SK-N-SH (cell line): ENCODE results near the gene RFC4. TPM values are rescaled to one million over a fixed set of nuclear protein-coding genes. Genes with fewer than 3 reads are reported as not detected.

Source experiments
- CTCF ChIA-PET: fragments of 300-600, 350-600 bp; formaldehyde crosslinking; extraction: SDS; loops from one replicate; lab custom pipeline; 2021; lab: Yijun Ruan, JAX
- POLR2A ChIA-PET: fragments of 350-600 bp; sonication (Branson Sonifier 250); formaldehyde crosslinking; extraction: SDS; loops from one replicate; lab custom pipeline; 2020; ENCODE audit warnings: antibody characterized with exemption, inconsistent platforms; lab: Yijun Ruan, JAX
- DNase-seq: peaks from one replicate; pipeline ENCODE4 v3.0.0; 2012
- H2AFZ ChIP-seq: fragments of 200-600 bp; sonication (generic); 2 replicates; pipeline ENCODE4 v1.8.1; 2016; ENCODE audit warnings: antibody characterized with exemption, mild to moderate bottlenecking, low read depth
- H3F3A ChIP-seq: fragments of 200-600 bp; sonication (generic); replicated peaks from 2 replicates; pipeline ENCODE3; 2016; ENCODE audit warnings: antibody characterized with exemption, mild to moderate bottlenecking; ENCODE audit not compliant: insufficient read depth
- H3K27ac ChIP-seq, 2 experiments: fragments of 200-500 bp in 1 of 2; fragments of 200-600 bp in 1 of 2; sonication (Bioruptor generic) in 1 of 2; sonication (generic), shearing (Covaris generic) in 1 of 2; 2 replicates each; pipeline versions ENCODE4 v1.5.1 to v1.6.1; 2014 to 2016; ENCODE audit warnings: low read depth in 2 of 2, inconsistent platforms in 1 of 2, low read length in 1 of 2, mild to moderate bottlenecking in 1 of 2, mixed read lengths in 1 of 2
- H3K27me3 ChIP-seq: fragments of 200-600 bp; sonication (generic), shearing (Covaris generic); 2 replicates; pipeline ENCODE4 v1.6.1; 2016; ENCODE audit warnings: mixed run types; ENCODE audit not compliant: insufficient read depth
- H3K36me3 ChIP-seq, 2 experiments: fragments of 200-500 bp in 1 of 2; fragments of 200-600 bp in 1 of 2; sonication (Bioruptor generic) in 1 of 2; sonication (generic) in 1 of 2; replicated peaks in 1 of 2; 2 replicates each; pipeline versions ENCODE3 to v1.5.1; 2014 to 2016; ENCODE audit warnings: low read length in 1 of 2, mild to moderate bottlenecking in 1 of 2; ENCODE audit not compliant: insufficient read depth in 2 of 2, control insufficient read depth in 1 of 2
- H3K4me1 ChIP-seq, 2 experiments: fragments of 200-500 bp in 1 of 2; fragments of 200-600 bp in 1 of 2; sonication (Bioruptor generic) in 1 of 2; sonication (generic), shearing (Covaris generic) in 1 of 2; 2 replicates each; pipeline versions ENCODE4 v1.5.1 to v1.6.1; 2014 to 2016; ENCODE audit warnings: low read depth in 1 of 2, low read length in 1 of 2, mixed run types in 1 of 2; ENCODE audit not compliant: insufficient read depth in 2 of 2, control insufficient read depth in 1 of 2
- H3K4me2 ChIP-seq: fragments of 200-600 bp; sonication (generic), shearing (Covaris generic); 2 replicates; pipeline ENCODE4 v1.6.1; 2017; ENCODE audit warnings: mixed run types
- H3K4me3 ChIP-seq, 2 experiments: fragments of 200-500 bp in 1 of 2; fragments of 200-600 bp in 1 of 2; sonication (Bioruptor generic) in 1 of 2; sonication (generic), shearing (Covaris generic) in 1 of 2; 2 replicates each; pipeline versions ENCODE4 v1.5.1 to v1.8.1; 2014 to 2016; ENCODE audit warnings: low read depth in 2 of 2, inconsistent platforms in 1 of 2, low read length in 1 of 2, mild to moderate bottlenecking in 1 of 2, mixed read lengths in 1 of 2, moderate library complexity in 1 of 2
- H3K79me2 ChIP-seq: fragments of 200-600 bp; sonication (generic); 2 replicates; pipeline ENCODE4 v1.8.1; 2017; ENCODE audit warnings: mild to moderate bottlenecking; ENCODE audit not compliant: insufficient read depth
- H3K9ac ChIP-seq: fragments of 200-600 bp; sonication (generic); 2 replicates; pipeline ENCODE4 v1.6.1; 2017; ENCODE audit warnings: mixed run types
- H3K9me2 ChIP-seq: fragments of 200-600 bp; sonication (generic); 2 replicates; pipeline ENCODE4 v1.6.1; 2017; ENCODE audit warnings: mixed run types
- H3K9me3 ChIP-seq: fragments of 200-600 bp; sonication (generic); 2 replicates; pipeline ENCODE4 v1.6.1; 2017; ENCODE audit warnings: mixed run types, mild to moderate bottlenecking, moderate library complexity
- H4K20me1 ChIP-seq: fragments of 200-600 bp; sonication (generic); 2 replicates; pipeline ENCODE4 v1.6.1; 2017; ENCODE audit warnings: mild to moderate bottlenecking, mixed run types; ENCODE audit not compliant: insufficient read depth
- CHD2 ChIP-seq: fragments of 150-350 bp; IDR thresholded peaks from 2 replicates; pipeline ENCODE4 v1.6.1; 2018; ENCODE audit warnings: low read length; ENCODE audit not compliant: partially characterized antibody
- CTCF ChIP-seq: fragments of 200-600 bp; sonication (generic); IDR thresholded peaks from 2 replicates; pipeline ENCODE4 v1.6.1; 2017; ENCODE audit warnings: antibody characterized with exemption, mild to moderate bottlenecking, moderate library complexity
- ELF1 ChIP-seq: IDR thresholded peaks from 2 replicates; pipeline ENCODE4 v1.4.0; 2012
- EZH2phosphoT487 ChIP-seq: fragments of 200-600 bp; sonication (generic); IDR thresholded peaks from 2 replicates; pipeline ENCODE4 v1.6.1; 2017; ENCODE audit warnings: low read depth, mixed run types, mild to moderate bottlenecking, antibody characterized with exemption, moderate library complexity, borderline replicate concordance
- FOXJ3 ChIP-seq: sonication (generic); formaldehyde crosslinking; IDR thresholded peaks from 2 replicates; pipeline ENCODE4 v1.5.1; 2020; ENCODE audit warnings: mild to moderate bottlenecking, missing genetic modification reagents
- FOXM1 ChIP-seq: IDR thresholded peaks from 2 replicates; pipeline ENCODE4 v1.4.0; 2012; ENCODE audit warnings: low read depth, mild to moderate bottlenecking
- GABPA ChIP-seq: IDR thresholded peaks from 2 replicates; pipeline ENCODE4 v1.4.0; 2012; ENCODE audit warnings: low read depth, mild to moderate bottlenecking
- IRF3 ChIP-seq: fragments of 150-350 bp; IDR thresholded peaks from 2 replicates; pipeline ENCODE4 v1.6.1; 2016; ENCODE audit warnings: mild to moderate bottlenecking, low read depth, low read length
- JUND ChIP-seq: IDR thresholded peaks from 2 replicates; pipeline ENCODE4 v1.4.0; 2012
- MAX ChIP-seq: IDR thresholded peaks from 2 replicates; pipeline ENCODE4 v1.4.0; 2012; ENCODE audit warnings: low read depth
- MEF2A ChIP-seq: IDR thresholded peaks from 2 replicates; pipeline ENCODE4 v1.4.0; 2012; ENCODE audit warnings: low read depth, borderline replicate concordance
- MXI1 ChIP-seq: IDR thresholded peaks from 2 replicates; pipeline ENCODE4 v1.6.1; 2012; ENCODE audit warnings: mild to moderate bottlenecking, low read depth, low read length, improper control_type of control experiment
- NFIC ChIP-seq: IDR thresholded peaks from 2 replicates; pipeline ENCODE4 v1.4.0; 2012; ENCODE audit warnings: borderline replicate concordance
- POLR2AphosphoS5 ChIP-seq: IDR thresholded peaks from 2 replicates; pipeline ENCODE4 v1.6.1; 2012; ENCODE audit warnings: low read depth, low read length
- REST ChIP-seq: IDR thresholded peaks from 2 replicates; pipeline ENCODE4 v1.6.1; 2012; ENCODE audit warnings: mild to moderate bottlenecking, low read depth, low read length, moderate library complexity
- RXRA ChIP-seq: IDR thresholded peaks from 2 replicates; pipeline ENCODE4 v1.4.0; 2012; ENCODE audit warnings: low read depth, mild to moderate bottlenecking, borderline replicate concordance
- SIN3A ChIP-seq: IDR thresholded peaks from 2 replicates; pipeline ENCODE4 v1.6.1; 2012; ENCODE audit warnings: low read depth, mild to moderate bottlenecking, low read length, moderate library complexity, borderline replicate concordance
- SMC3 ChIP-seq: IDR thresholded peaks from 2 replicates; pipeline ENCODE4 v1.6.1; 2012; ENCODE audit warnings: low read depth, low read length, improper control_type of control experiment
- TCF12 ChIP-seq: IDR thresholded peaks from 2 replicates; pipeline ENCODE4 v1.4.0; 2012
- YY1 ChIP-seq: IDR thresholded peaks from 2 replicates; pipeline ENCODE4 v1.4.0; 2012; ENCODE audit warnings: low read depth, mild to moderate bottlenecking
- WGBS: methylation state at CpG from one replicate; pipeline ENCODE4 v1.1.6; 2017; ENCODE audit warnings: low lambda C conversion rate; 5-methylcytosine and 5-hydroxymethylcytosine counted together
- polyA plus RNA-seq, 3 experiments: library from polyadenylated mRNA; depleted of rRNA; stranded (reverse); fragments of >200 nt; gene quantifications; 2 replicates each; pipeline ENCODE4 v1.2.3, GENCODE V29; 2012

RFC4 gene
- polyA plus RNA-seq, 1 of the 3 experiments (the other 2 are of a cell fraction) = 13.1 TPM

- no peak for TF ChIP-seq REST
These were observed 48.5 kb downstream of the RFC4 start (continued) for GRCh38 chr3:186757686-186758220.

- ChIA-PET POLR2A (no interaction called here), CTCF (no interaction called here)
- Histone ChIP-seq H3K27ac (no peak overlapping the region), H3K9ac (no peak overlapping the region), H3F3A (no peaks in the 10 kb centered on the region), H3K79me2 (no peaks in the 10 kb centered on the region), H3K36me3 (no peaks in the 10 kb centered on the region), H3K27me3 (no peaks in the 10 kb centered on the region; the same call in 1 of the 2 replicates), H3K4me2 (no peak overlapping the region), H3K4me3 (no peak overlapping the region), H2AFZ (no peak overlapping the region), H3K9me2 (no peaks in the 10 kb centered on the region), H3K4me1 (no peaks in the 10 kb centered on the region)
- WGBS = 84% methylated on average over 8 of the region's 8 CpGs
- no peak for DNase-seq
- no peak for TF ChIP-seq TCF12
- no peak for TF ChIP-seq CHD2
- TF ChIP-seq GABPA = no peak
- no peak for TF ChIP-seq YY1
- no peak for TF ChIP-seq EZH2phosphoT487
- TF ChIP-seq SIN3A = no peak
- TF ChIP-seq ELF1 = no peak
- TF ChIP-seq RXRA = no peak
- no peak for TF ChIP-seq FOXM1
- TF ChIP-seq CTCF = no peak
- TF ChIP-seq JUND = no peak
- no peak for TF ChIP-seq POLR2AphosphoS5
- TF ChIP-seq MEF2A = no peak
- TF ChIP-seq FOXJ3 (CRISPR knock-in tag) = no peak
- TF ChIP-seq SMC3 = no peak
- TF ChIP-seq MAX = no peak
- no peak for TF ChIP-seq MXI1
- no peak for TF ChIP-seq IRF3
- TF ChIP-seq NFIC = no peak
- TF ChIP-seq, all 33 proteins: peak for 0
- Histone ChIP-seq H3K9me3 (no peaks in the 10 kb centered on the region), H4K20me1 (no peaks in the 10 kb centered on the region)
These were observed 49.1 kb downstream of the RFC4 start for GRCh38 chr3:186757214-186757613.
